ENCODE measurements around the gene PARP1. TPM values are rescaled to one million over a fixed set of nuclear protein-coding genes. Genes with fewer than 3 reads are reported as not detected.

PARP1 gene
- total and polyA plus RNA-seq, 2 donors from 2014 or later: 37.9 to 71.1 TPM

GRCh38 chr1:226384717-226385116, 23.2 kb downstream of the PARP1 start:
- Histone ChIP-seq H3K9ac (ENCODE audit: low read length in 3 of 3) (no peak overlapping the region), H3K27me3 (ENCODE audit: control insufficient read depth, insufficient read depth, low read length) (no peaks in the 10 kb centered on the region), H3K9me3 (ENCODE audit: control insufficient read depth in 2 of 3, insufficient read depth in 1 of 3, low read length in 3 of 3) (no peaks in the 10 kb centered on the region), H3K36me3 (ENCODE audit: control insufficient read depth in 2 of 3, insufficient read depth in 3 of 3, low read length in 3 of 3) (peaks cover 21 to 79% (median 63%) of the 10 kb centered on the region in 3 donors), H3K27ac (ENCODE audit: low read depth in 2 of 2, low read length in 2 of 2) (no peak overlapping the region), H3K4me1 (ENCODE audit: control insufficient read depth in 2 of 3, insufficient read depth in 2 of 3, low read depth in 1 of 3, low read length in 3 of 3) (no peaks in the 10 kb centered on the region), H3K4me3 (ENCODE audit: low read length in 3 of 3) (no peak overlapping the region)
- TF ChIP-seq, protein P1, sequence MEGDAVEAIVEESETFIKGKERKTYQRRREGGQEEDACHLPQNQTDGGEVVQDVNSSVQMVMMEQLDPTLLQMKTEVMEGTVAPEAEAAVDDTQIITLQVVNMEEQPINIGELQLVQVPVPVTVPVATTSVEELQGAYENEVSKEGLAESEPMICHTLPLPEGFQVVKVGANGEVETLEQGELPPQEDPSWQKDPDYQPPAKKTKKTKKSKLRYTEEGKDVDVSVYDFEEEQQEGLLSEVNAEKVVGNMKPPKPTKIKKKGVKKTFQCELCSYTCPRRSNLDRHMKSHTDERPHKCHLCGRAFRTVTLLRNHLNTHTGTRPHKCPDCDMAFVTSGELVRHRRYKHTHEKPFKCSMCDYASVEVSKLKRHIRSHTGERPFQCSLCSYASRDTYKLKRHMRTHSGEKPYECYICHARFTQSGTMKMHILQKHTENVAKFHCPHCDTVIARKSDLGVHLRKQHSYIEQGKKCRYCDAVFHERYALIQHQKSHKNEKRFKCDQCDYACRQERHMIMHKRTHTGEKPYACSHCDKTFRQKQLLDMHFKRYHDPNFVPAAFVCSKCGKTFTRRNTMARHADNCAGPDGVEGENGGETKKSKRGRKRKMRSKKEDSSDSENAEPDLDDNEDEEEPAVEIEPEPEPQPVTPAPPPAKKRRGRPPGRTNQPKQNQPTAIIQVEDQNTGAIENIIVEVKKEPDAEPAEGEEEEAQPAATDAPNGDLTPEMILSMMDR (IDR thresholded peaks at IDR 0.05; ENCODE audit: borderline replicate concordance, extremely low read depth, insufficient read depth): no peak
- intact Hi-C loops (cut with DNase I): no loop called here
- FAIRE-seq: no peak
- DNase-seq: no peak

- Histone ChIP-seq H3K36me3 (ENCODE audit: control insufficient read depth in 2 of 3, insufficient read depth in 3 of 3, low read length in 3 of 3) (peaks cover 21 to 82% (median 63%) of the 10 kb centered on the region in 3 donors), H3K4me1 (ENCODE audit: control insufficient read depth in 2 of 3, insufficient read depth in 2 of 3, low read depth in 1 of 3, low read length in 3 of 3) (no peaks in the 10 kb centered on the region), H3K9me3 (ENCODE audit: control insufficient read depth in 2 of 3, insufficient read depth in 1 of 3, low read length in 3 of 3) (no peaks in the 10 kb centered on the region), H3K27me3 (ENCODE audit: control insufficient read depth, insufficient read depth, low read length) (no peaks in the 10 kb centered on the region), H3K9ac (ENCODE audit: low read length in 3 of 3) (no peak overlapping the region), H3K27ac (ENCODE audit: low read depth in 2 of 2, low read length in 2 of 2) (no peak overlapping the region), H3K4me3 (ENCODE audit: low read length in 3 of 3) (no peak overlapping the region)
- no peak for FAIRE-seq
- DNase-seq: no peak
- intact Hi-C loops (cut with DNase I): no loop called here
- TF ChIP-seq, protein P1 (IDR thresholded peaks at IDR 0.05; ENCODE audit: borderline replicate concordance, extremely low read depth, insufficient read depth): no peak
Observed at GRCh38 chr1:226384040-226384439, 23.9 kb downstream of the PARP1 start.

DNA sequence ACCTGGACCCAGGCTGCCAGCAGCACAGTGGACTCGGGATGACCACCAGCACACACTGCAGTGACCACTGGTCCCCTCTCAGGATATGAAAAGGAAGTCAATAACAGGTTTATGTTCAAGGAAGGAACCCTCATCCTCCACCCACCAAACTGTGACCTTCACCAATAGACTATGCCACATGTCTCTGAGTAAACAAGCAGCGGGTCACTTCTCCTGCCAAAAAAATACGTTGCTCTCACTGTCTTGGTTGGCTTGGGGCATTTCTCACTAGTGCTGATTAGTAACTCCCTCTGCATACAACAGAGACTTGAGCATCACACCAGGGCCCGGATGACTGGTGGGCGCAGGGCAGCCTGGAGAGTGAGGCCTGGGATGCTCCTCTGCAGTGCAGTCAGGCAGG, 25.9 kb downstream of the PARP1 start:
- TF ChIP-seq, protein P1 (IDR thresholded peaks at IDR 0.05; ENCODE audit: borderline replicate concordance, extremely low read depth, insufficient read depth): no peak

More for the DNA sequence above, 25.9 kb downstream of the PARP1 start:
- Histone ChIP-seq H3K4me3 (ENCODE audit: low read length in 3 of 3) (no peak overlapping the region), H3K9ac (ENCODE audit: low read length in 3 of 3) (no peak overlapping the region), H3K4me1 (ENCODE audit: control insufficient read depth in 2 of 3, insufficient read depth in 2 of 3, low read depth in 1 of 3, low read length in 3 of 3) (no peaks in the 10 kb centered on the region), H3K27me3 (ENCODE audit: control insufficient read depth, insufficient read depth, low read length) (no peaks in the 10 kb centered on the region), H3K27ac (ENCODE audit: low read depth in 2 of 2, low read length in 2 of 2) (no peak overlapping the region), H3K36me3 (ENCODE audit: control insufficient read depth in 2 of 3, insufficient read depth in 3 of 3, low read length in 3 of 3) (peaks cover 19 to 84% (median 57%) of the 10 kb centered on the region in 3 donors), H3K9me3 (ENCODE audit: control insufficient read depth in 2 of 3, insufficient read depth in 1 of 3, low read length in 3 of 3) (no peaks in the 10 kb centered on the region)
- no peak for FAIRE-seq
- intact Hi-C loops (cut with DNase I): no loop called here
- DNase-seq: no peak

Measured in kidney (tissue), 14 donors.